ENCODE measurements around the gene NR4A1.

GRCh38 chr12:52097045-52097666 is 45.9 kb downstream of the NR4A1 start:
- no peak for TF ChIP-seq POLR2A (IDR thresholded peaks at IDR 0.05)
- TF ChIP-seq, protein P1, sequence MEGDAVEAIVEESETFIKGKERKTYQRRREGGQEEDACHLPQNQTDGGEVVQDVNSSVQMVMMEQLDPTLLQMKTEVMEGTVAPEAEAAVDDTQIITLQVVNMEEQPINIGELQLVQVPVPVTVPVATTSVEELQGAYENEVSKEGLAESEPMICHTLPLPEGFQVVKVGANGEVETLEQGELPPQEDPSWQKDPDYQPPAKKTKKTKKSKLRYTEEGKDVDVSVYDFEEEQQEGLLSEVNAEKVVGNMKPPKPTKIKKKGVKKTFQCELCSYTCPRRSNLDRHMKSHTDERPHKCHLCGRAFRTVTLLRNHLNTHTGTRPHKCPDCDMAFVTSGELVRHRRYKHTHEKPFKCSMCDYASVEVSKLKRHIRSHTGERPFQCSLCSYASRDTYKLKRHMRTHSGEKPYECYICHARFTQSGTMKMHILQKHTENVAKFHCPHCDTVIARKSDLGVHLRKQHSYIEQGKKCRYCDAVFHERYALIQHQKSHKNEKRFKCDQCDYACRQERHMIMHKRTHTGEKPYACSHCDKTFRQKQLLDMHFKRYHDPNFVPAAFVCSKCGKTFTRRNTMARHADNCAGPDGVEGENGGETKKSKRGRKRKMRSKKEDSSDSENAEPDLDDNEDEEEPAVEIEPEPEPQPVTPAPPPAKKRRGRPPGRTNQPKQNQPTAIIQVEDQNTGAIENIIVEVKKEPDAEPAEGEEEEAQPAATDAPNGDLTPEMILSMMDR (IDR thresholded peaks at IDR 0.05), result no peak
